HG03103 (cell line): ENCODE results near the gene ALKBH5.
"Not testable (repeated sequence)": the region's sequence is repeated elsewhere in the genome, so short reads cannot be mapped to it uniquely, and the experiment has no call there.

Experiments
- ATAC-seq: cut with Tn5 transposase; IDR thresholded peaks from one replicate; pipeline ENCODE4 v1.9.1; 2021; ENCODE audit warnings: low read depth; ENCODE audit not compliant: unreplicated experiment

ALKBH5 gene

DNA sequence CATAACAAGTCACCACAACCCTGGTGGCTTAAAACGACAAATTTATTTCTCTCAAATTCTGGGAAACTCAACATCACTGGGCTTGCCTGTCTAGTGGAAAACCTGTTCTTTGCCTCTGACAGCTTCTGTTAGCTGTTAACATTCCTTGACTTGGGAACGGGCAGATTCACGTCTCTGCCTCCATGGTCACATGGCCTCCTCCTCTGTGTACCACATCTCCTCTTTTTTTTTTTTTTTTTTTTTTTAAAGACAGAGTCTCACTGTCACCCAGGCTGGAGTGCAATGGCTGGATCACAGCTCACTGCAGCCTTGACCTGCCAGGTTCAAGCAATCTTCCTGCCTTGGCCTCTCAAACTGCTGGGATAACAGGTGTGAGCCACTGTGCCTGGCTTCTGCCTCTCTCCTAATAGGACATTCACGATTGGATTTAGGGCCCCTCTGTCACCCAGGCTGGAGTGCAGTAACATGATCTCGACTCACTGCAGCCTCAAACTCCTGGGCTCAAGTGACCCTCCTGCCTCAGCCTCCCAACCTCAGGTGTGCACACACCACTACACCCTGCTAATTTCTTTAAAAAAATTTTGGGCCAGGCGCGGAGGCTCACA lies 30.1 kb downstream of the ALKBH5 start:
- no peak for ATAC-seq

- not testable (repeated sequence) for ATAC-seq
These were observed 33.3 kb downstream of the ALKBH5 start for GRCh38 chr17:18216906-18217305.

DNA sequence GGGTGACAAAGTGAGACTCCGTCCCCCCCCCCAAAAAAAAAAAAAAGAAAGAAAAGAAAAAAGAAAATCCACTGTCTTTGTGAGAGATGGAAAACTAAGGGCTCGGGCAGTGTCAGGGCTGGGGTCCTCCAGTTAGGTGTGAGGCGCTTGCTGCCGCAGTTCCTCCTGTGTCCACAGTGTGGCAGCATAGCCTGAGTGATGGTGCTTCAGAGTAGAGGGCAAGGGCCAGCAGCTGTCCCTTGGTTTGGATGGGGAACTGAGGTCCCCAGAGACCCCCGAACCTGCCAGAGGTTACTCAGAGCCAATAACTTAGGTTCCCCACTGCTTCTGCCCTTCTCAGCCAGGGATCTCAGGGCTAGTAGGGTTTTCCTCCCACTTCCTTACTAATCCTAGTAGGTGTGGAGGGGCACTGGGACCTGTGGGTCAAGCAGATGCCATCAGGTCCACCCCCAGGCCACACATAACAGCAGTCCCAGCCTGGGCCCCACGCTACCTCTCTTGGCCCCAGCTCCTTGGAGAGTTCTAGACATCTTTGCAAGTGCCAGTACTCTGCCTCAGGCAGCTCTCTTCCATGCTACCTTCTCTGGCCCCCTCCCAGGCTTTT lies 33.9 kb downstream of the ALKBH5 start:
- ATAC-seq, result no peak

DNA sequence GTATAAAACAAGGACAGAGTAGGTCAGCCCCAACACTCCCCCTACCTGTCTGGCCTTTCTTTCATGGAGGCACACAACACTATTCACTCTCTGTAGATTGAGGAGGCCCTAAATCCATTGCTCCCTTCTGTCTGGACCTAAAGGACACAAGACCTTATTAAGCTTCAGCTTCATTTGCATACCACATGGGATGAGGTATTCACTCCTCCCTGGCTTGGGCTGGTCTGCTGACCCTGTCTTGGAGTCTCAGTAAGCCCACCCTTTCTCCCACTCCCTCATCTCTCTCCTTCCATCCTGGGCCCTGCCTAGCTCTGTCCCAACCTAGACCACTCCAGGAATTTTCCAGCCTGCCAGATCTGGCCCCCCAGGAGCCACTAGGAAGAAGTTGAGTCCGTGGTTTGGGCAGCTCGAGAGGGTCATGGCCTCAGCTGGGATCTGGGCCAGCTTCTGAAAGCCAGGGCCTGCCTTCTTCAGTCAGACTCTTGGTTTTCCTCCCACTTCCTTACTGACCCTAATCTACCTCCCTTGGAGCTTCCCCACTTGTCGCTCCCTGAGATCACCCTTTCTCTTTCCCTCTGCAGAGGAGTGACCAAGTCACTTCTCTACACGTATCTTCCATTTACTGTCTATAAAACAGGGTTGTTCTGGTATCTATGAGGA lies 35.3 kb downstream of the ALKBH5 start:
- ATAC-seq, result no peak

DNA sequence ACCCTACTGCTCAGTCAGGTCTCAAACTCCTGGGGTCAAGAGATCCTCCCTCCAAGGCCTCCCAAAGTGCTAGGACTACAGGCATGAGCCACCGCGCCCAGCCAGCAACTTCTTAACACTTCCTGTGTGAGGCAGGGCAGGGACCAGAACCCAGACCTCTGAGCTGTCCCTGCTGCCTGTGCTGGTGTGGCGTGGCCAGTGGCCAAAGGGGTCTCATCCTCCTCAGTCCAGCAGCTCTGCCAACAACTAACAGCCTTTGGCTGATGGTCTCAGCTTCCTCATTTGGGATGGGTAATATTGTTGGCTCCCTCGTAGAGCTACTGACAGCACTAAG lies 40.4 kb downstream of the ALKBH5 start:
- ATAC-seq, result no peak

GRCh38 chr17:18224387-18225120 lies 40.9 kb downstream of the ALKBH5 start:
- no peak for ATAC-seq

- ATAC-seq, result peak; percentile 87
These were observed 41.6 kb downstream of the ALKBH5 start, which contains the start of gene LLGL1 for GRCh38 chr17:18225121-18225641. Gene LLGL1 (plus strand): TSS chr17:18225635. CDS start chr17:18225683, 48 bp downstream.

DNA sequence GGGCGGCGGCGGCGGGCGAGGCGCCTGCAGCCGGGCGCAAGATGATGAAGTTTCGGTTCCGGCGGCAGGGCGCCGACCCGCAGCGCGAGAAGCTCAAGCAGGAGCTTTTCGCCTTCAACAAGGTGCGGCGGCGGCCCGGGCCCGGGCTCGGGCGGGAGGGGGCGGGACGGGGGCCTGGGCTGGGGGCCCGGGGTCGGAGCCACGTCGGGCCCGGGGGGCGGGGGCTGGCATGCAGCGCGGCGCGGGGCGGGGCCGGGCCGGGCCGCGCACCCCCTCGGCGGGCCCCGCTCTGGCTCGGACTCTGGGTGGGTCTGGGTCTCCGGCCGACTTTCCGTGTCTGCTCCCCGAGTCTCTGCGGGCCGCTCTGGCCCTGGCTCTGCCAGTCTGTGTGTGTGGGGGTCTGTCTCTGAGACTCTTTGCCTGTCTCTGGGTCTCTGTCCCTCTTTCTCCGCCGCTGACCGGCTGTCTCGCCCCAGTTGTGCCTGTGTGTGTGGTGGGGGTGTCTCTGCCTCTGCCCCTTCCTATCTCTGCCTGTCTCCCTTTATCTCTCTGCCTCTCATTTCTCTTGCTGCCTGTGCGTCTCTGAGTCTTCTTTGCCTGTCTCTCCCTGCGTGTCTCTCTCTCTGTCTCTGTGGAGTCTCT lies 42.1 kb downstream of the ALKBH5 start:
- ATAC-seq, result peak; percentile 24

DNA sequence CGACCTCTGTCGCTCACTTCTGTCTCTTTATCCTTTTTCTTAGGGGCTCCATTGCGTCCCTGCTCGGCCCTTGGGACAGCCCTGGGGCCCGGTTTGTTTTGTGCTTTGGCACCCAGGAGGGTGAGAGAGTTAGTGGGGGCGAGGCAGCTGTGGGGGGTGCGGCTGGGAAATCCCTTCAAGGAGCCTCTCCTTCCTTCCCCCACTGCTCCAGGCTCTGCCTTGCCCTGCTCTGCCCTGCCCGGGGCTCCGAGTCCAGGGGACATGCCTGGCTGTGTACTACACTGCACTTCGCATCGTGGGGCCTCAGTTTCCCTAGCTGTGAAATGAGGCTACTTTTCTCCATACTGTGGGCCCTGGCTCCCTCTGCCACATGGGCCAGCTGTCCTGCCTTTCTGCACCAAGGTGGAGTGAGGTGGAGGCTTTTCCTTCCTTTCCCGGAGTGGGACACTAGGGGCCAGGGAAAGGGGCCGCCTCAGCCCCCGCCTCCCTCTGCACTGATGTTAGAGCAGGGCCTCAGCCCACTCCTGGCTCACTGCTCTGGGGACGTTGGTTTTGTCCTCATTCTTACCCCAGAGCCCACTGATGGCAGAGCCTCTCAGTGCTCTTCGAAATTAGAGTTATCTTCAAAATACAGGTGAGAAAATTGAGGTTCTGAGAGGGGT lies 42.8 kb downstream of the ALKBH5 start:
- no peak for ATAC-seq

DNA sequence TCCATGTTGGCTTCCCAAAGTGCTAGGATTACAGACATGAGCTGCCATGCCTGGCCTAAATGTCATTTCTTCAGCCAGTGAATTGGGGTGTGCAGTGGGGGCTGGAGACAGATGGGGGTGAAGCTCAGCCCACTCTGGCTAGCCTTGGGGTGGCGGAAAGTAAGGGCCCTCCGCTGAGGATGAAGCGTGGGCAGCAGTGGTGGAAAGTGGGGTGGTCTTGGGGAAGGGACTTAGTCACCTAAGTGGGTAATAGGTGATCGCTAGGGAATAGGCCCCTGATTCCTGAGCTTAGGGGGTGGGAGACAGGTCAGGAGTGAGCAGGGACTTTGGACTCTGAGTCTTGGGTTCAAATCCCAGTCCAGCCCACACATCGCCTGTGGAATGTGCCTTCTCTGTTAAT lies 44.0 kb downstream of the ALKBH5 start:
- ATAC-seq, result no peak

GRCh38 chr17:18228176-18228682 lies 44.6 kb downstream of the ALKBH5 start:
- ATAC-seq, result no peak

DNA sequence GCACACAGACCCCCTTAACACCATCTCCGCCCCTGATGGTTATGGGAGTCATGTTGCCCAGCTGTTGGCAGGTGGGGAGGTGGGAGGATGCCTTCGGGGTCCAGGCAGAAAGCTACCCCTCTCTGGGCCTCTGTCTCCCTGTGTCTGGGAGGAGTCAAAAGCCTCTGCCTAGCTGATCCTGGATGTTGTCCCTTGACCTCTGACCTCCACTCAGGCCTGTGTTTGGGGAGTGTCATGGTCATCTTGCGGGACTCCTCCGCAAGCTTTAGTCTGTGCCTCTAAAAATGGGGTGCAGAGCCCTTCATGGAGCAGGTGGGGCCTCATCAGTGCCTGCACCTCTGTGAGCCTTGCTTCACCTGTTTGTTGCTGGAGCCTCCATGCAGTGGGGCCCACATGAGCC lies 45.6 kb downstream of the ALKBH5 start:
- no peak for ATAC-seq

GRCh38 chr17:18229771-18230170 lies 46.1 kb downstream of the ALKBH5 start:
- ATAC-seq, result no peak

- ATAC-seq, result no peak
These were observed 46.9 kb downstream of the ALKBH5 start for GRCh38 chr17:18230288-18231141.

DNA sequence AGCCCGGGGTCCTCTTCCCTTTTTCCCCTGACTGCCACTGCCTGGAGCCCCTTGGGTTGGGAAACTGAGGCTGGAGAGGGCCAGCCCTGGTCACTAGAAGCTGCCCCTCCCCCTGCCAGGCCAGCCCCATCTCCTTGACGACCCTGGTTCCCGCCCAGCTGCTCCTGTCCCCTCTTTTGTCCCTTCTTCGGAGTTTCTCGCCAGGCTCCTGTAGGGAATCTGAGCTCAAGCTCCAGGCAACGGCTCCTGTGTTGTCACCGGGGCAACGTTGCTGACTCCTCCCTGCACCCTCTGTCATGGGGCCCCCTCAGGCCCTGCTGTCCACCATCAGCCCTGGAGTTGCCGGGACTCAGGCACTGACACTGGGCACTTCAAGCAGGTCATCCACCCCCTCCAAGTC lies 47.5 kb downstream of the ALKBH5 start:
- no peak for ATAC-seq

DNA sequence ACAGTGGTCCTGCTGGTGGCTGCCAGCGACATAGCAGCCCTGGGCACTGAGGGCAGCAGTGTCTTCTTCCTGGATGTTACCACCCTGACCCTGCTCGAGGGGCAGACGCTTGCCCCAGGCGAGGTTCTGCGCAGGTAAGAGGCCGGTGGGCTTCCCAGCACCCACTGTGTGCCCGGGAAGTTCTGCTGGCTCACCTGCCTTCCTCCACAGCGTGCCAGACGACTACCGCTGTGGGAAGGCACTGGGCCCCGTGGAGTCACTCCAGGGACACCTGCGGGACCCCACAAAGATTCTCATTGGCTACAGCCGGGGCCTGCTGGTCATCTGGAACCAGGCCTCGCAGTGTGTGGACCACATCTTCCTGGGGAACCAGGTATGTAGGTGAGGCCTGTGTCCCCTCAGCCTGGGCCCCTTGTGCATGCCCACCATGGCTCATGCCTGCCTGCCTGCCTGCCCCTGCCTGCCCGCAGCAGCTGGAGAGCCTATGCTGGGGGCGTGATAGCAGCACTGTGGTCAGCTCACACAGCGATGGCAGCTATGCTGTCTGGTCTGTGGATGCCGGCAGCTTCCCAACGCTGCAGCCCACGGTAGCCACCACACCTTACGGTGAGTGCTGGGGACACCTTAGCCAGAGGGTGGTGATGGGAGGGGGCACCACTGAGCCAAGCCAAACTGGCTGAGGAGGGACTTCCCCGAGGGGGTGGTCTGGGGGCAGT lies 50.3 kb downstream of the ALKBH5 start:
- ATAC-seq, result no peak

GRCh38 chr17:18234853-18235380 lies 51.3 kb downstream of the ALKBH5 start:
- no peak for ATAC-seq

DNA sequence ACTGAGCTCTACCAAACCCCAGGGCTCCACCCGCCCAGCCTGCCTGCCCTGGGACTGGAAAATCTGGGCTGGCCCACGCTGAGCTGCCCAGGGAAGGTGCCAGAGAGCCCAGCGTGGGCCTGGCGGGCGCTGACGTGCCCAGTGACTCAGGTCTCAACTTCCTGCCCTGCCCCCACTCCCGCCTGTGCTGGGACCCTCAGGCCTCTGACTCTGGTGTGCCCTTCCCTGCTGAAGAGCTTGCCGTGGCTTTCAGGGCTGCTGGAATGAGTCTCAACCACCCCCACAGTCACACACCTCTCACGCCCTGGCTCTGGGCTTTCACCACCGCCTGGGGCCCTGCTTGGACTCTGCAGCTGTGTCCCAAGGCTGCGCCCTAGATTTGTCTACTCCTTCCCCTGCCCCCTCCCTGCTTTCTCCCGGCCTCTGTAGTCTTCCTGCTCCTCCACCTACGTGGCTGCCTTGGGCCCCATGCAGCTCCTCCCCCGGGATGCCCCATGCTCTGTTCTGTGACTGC lies 52.2 kb downstream of the ALKBH5 start:
- ATAC-seq, result no peak
